HG03521 (cell line): ENCODE results near the gene ZNF518B.

ENCODE experiments used
- ATAC-seq: cut with Tn5 transposase; IDR thresholded peaks from one replicate; pipeline ENCODE4 v1.9.1; 2021; ENCODE audit warnings: mild to moderate bottlenecking, moderate library complexity; ENCODE audit not compliant: unreplicated experiment

ZNF518B gene, protein sequence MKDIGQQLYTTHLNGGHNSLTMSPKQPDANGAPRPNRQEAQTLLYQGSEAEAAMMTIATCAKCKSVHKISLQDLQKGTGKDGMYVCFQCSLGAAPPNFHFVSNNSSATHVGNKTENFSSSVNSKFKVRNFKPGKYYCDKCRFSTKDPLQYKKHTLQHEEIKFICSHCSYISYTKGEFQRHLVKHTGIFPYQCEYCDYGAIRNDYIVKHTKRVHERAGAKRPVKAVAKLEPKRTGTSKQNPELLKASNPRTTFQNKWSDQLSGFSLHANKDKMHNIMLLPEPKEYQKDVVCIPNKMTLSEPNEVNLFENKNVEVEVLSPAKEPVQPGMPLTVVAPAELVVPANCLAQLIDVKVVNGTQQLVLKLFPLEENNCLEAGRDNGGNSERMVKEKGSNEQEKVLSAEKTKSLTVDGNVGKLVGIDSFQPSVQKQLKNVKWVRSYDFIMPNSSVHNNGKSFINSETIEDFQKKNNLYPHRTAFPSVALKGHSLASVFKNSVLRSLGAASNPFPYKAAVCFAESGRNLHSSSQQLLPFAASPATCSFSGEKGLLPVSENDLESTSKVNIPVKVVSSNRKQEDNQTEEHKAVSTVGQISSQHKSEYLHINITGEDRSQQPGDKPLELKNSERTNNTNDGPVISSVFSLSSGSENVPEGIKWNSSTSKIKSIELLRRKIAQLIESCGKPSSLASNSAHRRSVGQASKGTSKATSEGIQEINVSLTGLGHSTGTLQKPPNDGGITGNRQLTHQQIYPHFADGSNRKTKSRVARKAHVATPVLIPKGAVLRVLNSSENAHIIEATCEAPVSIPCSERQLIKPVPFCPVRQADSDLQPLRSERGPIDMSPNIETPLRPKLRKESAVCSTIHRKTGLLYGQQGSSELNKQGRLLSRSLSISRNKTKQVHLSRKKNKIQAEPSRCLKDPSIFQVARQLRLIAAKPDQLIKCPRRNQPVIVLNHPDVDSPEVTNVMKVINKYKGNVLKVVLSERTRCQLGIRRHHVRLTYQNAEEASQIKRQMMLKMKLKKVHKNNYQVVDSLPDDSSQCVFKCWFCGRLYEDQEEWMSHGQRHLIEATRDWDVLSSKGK

DNA sequence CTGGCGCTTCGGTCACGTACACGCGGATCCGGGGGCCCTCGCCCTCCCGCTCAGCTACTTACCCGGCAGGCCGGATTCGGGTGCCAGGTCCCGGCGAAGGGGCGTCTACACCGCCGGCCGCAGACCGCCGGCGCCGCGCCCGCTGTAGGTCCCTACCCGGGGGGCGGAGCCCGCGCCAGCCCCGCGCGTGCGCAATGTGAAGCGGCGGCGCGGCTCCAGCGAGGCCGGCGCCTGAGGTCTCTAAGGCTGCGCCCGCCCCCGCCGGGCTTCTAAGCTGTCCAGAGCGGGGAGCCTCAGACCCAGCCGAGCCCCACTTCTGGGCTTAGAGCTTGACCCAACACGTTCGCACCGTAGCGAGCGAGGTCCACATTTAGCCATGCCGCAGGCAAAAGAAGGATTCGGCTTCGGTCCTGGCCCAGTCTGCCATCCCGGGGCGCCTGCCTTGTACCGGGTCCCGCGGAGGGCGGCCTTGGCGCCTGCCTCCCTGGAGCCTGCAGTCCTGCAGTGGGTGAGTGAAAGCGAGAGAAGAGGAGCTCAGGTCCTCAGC lies at the start of gene ZNF518B:
TSS of gene ZNF518B (minus strand) at position 172 of the 547 bp plus-strand sequence. CDS start 11,098 bp downstream, outside the sequence.
- ATAC-seq: peak; percentile 70

DNA sequence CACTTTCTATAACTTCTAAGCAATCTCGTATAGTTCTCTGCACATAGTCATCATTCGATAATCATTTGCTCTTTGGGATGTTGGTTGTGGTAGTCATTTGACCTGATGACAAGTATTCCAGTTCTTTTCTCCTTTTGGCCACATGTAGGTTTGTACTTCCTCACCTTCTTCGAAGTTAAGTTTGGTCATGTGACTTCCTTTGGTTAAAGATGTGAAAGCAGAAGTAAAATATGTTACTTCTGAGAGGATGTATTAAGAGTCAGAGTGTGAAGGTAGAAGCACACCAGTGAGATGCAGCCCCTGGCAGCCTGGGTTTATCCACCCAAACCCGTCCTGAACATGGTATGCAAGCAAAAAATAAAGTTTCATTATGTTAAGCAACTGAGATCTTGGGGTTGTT lies 48.9 kb upstream of the ZNF518B start:
- no peak for ATAC-seq

DNA sequence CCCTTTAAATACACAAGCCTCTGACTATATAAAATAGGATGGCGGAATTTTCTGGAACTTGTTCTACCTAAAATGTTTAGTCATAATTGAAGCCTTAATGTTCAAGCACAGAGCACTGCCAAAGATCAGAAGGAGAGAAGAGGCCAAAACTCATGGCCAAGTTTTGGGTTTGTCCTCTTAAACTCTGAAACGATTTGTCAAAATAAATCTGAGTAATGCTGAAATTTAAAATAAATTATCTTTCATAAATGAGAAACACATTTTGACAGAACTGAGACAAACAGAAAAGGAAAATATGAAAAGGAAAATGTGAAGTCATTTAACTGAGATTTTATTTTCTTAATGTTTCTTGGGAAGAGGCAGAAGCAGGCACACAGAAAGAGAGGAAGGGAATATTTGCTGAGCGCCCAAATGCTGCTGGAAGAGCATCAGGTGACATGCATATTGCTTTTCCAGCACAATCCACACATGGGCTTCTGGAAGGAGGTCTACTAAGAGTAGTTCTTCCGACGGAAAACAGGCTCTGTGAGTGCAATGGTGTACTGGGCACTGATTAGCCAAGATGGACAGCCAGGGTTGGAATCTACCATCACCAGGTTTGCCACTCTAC lies 47.4 kb upstream of the ZNF518B start:
- no peak for ATAC-seq

DNA sequence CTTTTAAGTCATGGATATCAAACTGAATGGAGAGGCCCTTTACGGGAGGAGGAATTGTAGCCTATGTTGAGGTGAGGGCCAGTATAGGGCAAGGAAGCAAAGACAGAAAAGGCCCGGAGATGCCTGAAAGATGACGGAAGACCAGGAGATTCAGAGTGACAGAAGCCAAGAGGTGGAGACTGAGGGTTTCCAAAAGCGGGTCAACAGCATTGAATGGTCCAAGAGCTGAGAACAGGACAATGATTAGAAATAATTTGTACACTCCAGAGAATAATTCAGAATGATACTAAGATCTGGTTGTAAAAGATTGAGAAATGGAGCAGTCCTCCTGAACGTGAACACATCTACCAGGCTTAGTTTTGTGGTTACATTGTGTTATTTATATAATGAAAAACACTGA lies 45.5 kb upstream of the ZNF518B start:
- ATAC-seq: no peak

DNA sequence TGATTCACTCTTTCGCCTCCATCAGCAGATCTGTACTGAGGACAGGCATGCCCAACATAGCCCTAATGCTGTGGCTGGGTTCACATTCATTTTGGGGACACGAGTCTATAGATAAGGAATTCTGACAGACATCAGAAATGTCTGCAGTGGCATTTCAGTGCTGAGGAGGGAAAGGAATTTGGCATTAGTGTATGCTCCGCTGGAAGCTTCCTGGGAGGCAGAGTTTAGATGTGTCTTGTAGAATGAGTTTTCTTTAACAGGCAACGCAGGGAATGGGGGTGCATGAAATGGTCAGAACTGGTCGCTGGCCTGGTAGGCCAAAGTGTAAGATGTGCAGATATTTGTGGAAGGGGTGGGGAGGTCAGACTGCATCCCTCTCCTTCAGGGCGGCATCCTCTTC lies 43.5 kb upstream of the ZNF518B start:
- no peak for ATAC-seq

DNA sequence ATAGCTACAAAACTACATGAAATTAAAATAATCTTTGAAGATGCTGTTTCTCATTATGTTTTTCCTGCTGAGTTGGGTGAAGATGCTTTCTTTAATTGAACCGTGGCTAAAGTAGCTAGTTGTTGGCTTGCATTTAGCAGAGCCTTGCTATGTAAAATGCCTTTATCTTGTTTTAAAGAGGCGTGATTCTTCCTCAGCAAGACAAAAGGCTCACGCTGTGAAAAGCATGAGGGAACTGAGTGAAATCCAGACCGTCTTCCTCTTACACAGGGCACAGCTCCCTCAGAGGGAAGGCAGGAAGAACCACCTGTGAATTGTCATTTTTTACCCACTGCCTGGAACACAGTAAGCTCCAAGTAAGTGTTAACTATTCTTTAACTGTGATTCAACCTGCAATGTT lies 39.0 kb upstream of the ZNF518B start:
- no peak for ATAC-seq

DNA sequence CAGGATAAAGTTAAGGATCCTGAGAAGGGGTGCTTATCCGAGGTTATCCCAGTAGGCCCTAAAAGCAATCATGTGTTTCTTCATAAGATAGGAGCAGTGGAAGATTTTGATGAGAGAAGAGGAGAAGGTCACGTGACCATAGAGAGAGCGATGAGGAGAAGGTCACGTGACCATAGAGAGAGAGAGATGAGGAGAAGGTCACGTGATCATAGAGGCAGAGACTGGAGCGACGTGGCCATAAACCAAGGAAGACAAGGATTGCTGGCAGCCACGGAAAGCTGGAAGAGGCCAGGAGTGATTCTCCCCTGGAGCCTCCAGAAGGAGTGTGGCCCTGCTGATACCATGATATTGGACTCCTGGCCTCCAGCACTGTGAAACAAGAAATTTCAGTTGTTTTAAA lies 38.4 kb upstream of the ZNF518B start:
- ATAC-seq: no peak

DNA sequence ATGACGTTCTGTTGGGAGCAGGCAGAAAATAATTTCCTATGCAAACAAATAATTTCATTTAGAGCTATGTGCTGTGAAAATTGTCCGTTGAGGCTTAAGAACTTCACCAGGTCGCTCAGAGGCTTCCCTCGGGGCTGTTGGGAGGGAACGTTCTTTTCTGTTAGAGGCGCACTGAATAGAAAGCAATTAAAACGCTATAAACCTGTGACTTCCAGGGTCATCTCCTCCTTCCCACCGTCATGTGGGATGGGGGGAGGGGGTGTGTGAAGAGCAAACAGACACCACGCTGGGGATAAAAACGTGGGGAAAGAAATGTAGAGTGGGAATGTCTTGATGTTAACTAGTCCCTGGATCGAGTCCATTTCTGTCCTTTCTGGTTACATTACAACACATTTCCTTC lies 35.2 kb upstream of the ZNF518B start:
- no peak for ATAC-seq

DNA sequence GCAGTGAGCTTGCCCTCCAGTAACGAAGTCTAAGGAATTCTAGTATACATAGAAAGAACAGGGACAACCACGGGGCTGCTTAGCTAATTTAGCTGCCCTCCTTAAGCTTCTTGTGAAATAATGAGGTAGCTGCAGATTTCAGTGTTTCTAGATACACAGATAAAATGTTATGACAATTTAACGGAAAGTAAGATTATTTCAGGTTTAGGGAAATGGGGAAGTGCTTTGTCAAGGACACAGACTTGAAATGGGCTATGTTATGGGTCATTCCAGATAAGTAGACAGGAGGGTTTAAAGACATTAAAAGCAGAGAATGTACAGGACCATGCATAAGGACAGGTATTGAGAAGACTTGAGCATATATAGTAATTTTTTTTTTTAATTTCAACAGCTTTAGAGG lies 34.2 kb upstream of the ZNF518B start:
- no peak for ATAC-seq

DNA sequence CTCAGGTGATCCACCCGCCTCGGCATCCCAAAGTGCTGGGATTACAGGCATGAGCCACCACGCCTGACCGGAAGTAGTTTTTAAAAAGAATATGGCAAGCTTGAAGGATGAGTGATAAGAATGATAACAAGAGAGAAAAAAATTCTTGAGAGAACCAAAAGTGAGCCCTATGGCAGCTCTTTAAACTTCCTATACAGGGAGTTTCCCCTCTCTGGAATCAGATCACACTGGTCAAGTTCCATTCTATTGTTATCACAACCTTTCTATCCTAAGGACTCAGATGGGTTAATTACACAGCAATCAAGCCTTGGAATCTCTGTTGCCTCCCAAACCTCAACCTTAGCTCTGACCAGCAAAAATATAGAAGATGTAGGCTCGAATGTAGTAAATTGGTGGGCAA lies 33.8 kb upstream of the ZNF518B start:
- ATAC-seq: no peak

DNA sequence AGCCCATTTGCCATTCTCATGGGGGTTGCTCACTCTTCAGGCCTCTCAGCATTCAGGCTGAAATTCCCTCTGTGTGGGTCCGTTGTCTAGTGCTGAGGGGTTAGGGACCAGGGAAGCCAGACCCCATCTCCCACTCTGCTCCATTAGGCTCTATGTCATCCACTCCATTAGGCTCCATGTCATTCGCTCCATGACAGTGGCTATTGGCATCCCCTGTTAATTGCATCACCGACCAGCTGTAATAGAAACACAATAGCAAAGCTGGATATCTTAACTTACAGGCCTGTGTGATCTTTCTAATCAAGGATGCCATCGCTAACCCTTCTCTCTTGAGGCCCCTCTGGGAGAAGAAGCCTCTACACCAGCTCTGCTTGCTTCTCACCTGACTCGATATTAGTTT lies 25.7 kb upstream of the ZNF518B start:
- no peak for ATAC-seq

DNA sequence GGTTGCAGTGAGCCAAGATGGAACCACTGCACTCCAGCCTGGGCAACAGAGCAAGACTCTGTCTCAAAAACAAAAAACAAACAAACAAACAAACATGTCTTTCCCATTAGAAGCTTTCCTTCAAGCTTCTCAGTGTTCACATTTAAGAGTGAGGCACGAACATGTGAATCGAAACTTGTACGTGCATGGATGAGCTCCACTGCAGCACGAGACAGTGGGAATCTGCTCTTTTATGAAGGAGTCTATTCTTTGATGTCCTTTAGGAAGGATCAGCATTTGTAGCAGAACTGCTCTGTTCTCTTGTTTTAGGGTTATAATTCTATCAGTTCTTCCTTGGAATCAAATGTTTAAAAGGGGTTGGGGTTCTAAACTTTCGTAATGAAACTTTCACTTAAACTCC lies 23.4 kb upstream of the ZNF518B start:
- no peak for ATAC-seq

DNA sequence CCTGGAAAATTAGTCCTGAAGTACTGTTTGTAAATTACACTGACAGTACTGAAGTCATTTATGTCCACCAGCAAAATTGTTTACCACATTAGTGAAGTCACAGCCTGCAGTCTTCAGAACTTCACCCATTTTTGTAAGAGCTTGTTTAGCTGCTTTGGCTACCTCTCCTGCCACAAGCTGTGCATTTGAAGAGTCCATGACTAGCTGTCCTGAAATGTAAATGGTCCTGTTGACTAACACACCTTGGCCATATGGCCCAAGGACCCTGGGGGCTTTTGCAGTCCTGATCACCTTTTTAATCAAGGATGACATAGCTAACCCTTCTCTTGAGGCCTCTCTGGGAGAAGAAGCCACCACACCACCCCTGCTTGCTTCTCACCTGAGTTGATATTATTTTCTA lies 21.4 kb upstream of the ZNF518B start:
- ATAC-seq: no peak

DNA sequence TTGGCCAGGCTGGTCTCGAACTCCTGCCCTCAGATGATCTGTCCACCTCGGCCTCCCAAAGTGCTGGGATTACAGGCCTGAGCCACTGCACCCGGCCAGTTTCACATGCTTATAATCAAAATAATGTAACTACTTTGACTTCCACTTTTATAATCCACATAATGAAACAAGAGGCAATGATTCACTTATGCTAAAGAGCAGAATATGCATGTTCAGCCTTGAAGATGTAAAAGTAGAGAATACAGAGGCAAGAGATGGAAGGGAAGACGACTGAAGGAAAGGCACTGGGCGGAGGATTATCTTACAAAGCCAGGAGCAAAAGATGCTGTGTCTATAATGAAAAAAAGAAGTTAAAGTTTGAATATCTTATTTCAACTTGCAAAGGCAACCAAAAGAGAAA lies 13.3 kb upstream of the ZNF518B start:
- ATAC-seq: no peak

DNA sequence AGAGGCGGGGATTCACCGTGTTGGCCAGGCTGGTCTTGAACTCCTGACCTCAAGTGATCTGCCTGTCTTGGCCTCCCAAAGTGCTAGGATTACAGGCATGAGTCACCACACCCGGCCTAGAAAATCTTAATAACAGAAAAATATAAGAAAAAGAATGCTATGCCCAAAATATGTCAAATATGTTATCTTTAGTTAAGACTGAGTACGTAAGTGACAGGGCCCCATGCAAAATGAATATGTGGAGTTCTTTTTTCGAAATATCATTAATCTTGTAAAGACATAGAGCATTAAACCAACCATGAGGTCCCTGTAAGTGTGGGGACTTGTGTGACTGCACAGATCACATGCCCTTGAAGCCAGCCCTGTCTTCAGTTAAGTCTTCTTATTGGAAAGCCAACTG lies 8.9 kb upstream of the ZNF518B start:
- ATAC-seq: no peak

DNA sequence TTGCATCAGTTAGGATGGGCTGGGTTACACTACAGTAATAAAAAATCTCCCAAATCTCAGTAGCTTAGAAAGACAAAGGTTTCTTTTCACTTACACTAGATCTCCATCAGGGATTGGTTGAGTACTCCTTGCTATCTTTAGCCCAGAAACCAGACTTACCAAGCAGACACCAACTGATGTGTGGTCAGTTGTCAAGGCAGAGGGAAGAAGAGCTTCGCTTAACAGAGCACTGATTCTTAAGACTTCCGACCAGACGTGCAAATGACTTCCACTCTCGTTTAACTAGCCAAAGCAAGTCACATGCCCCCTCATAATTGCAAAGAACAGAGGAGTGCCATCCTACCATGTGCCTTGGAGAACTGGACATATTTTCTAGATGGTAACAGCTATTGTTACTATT lies 5.7 kb upstream of the ZNF518B start:
- ATAC-seq: no peak

DNA sequence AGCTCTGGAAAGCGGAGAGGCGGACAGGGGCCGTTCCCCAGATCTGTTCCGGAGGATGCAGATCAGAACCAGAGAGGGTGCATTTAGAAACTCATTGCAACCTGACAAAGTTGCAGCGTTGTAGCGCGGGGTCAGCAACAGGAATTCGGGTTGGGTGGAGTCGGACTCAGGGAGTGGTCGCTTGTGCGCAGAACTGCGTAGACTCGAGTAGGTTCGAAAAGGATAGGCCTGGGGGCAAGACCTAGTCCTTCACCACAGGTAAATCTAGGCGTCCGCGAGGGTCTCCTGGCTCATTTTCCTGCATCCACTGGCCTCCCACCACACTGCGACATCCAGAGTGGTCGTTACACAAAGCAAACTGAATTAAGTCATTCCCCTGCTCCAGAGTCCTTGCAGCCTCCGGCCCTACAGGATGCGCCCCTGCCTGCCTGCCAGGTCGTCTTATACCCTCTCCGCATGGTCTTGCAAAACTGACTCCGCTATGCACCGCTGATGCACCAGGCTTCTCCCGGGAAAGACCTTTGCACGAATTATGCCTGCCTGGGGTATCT lies 4.7 kb upstream of the ZNF518B start:
- ATAC-seq: no peak

DNA sequence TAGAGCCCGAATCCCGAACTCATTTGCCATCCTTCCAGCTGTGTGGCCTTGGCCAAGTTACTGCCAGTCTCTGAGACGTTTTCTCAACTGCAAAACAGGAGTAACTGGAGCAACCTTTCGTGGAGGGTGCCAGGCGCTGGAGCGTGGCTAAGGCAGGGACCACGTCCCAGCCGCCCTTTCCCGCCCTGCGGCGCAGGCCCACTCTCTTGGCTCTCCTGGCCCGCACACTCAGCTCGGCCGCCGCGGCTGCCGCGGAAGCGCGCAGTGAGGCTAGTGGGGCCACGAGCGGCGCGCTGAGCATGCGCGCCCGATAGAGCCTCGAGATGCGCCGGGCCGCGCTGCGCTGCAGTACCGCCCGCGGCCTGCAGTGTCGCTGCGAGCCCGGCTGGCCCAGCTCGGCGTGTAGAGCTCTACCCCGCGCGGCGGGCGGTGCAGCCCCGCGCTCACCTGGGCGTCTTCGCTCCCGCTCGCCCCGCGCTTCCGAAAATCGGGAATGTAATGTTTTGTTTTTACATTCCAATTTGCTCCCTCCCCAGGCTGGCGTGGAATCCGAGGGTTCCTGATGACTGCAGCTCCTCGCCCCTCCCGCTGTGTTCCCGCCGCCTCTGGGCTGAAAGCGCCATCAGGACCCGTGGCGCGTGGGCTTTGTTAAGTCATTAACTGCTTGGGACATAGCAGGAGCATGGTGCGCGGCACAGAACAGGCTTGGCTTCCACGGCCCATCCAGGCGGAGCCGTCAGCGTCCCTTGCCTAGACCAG lies 4.0 kb upstream of the ZNF518B start:
- peak; percentile 61 for ATAC-seq

DNA sequence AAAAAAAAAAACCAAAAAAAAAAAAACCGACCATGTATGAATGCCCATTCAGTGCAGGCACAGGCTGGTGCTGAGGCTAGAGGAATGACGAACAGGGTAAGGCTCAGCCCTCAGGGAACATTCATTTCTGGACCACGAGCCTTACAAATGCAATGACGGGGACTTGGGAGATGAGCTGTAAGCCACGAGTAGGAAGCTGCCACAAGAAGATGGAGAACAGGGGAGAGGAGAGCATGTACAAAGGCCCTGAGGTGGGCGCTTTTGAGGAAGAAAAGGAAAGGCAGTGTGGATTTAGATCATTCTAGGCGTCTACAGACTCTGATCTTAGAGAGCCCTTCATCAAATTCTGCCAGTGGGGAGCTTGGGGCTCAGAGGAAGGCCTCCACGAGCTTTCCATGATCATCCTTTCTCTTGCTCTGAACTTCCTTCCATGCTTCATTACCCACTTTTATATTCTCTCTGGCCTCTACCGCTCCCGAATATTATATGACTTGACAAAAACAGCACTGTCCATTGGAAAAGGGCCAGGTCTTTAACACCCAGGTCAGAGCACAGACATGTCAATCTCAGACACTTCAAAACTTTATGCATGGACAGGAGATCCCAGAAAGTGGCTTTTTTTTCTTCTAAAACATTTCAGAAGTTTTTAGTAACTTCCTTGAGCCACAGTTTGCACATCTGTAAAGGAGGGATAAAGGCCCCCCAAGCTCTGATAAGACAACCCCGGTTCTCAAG lies 3.3 kb upstream of the ZNF518B start:
- no peak for ATAC-seq
